ENCODE measurements around the gene RNF208. TPM values are rescaled to one million over a fixed set of nuclear protein-coding genes. Genes with fewer than 3 reads are reported as not detected.
A peak's percentile ranks its signal among the peaks of the same experiment; 100 is the strongest.

The RNF208 gene
- total and polyA plus RNA-seq, 9 of the 15 experiments (the other 6 are each of a cell fraction or from before 2014, with no cell fraction given): 0.15 to 6.9 (median 0.50) TPM; not detected in 2

DNA sequence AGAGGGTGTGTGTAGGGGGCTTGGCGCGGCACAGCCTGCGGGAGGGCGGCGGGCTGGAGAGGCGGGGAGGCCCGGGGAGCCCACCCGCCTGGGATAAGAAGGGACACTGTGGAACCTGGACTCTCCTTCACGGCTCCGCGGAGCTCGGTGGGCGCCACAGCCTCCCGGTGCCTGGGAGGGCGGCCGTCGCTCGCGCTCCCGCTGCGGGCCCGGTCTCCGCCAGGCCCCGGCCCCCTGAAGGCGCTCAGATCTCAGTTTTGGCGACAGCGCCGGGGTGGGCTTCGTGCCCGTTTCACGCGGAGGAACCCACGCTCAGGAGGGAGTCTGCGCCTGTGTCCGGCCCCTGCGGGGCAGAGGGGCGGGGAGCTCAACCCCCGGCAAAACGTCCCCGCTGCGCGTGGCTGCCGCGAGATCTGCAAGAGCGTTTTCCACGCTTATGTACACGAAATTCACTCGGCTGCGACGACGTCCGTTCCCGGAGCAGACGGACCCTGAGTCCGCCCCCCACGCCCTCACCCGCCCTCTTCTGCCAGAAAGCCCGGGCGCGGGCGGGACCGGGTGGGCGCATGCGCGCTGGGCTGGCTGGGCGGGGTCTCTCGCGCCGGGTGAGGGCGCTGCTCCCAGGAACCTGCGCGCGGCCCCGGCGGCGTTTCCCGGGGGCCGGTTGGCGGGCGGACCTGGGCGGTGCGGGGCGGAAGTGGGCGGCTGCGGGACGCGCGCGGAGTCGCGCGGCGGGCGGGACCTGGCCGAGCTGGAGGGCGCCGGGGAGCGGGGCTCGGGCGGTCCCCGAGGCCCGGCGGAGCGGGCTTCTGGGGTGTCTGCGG is 32.8 kb upstream of the RNF208 start, which contains the start of gene NELFB (continued):
- TF ChIP-seq XRCC4 (IDR thresholded peaks at IDR 0.05; ENCODE audit: extremely low read depth, insufficient read depth, insufficient read length) (no peak), LCOR (CRISPR knock-in tag; IDR thresholded peaks at IDR 0.05) (no peak), ZZZ3 (IDR thresholded peaks at IDR 0.05) (no peak), MED1 (CRISPR knock-in tag; IDR thresholded peaks at IDR 0.05; ENCODE audit: borderline replicate concordance) (no peak), ARHGAP35 (IDR thresholded peaks at IDR 0.05; ENCODE audit: partially characterized antibody) (no peak), ZNF212 (CRISPR knock-in tag; IDR thresholded peaks at IDR 0.05) (no peak), RUNX1 (IDR thresholded peaks at IDR 0.05; ENCODE audit: low read depth) (no peak), CREBBP (IDR thresholded peaks at IDR 0.05; ENCODE audit: low read depth, low read length) (no peak), ZNF717 (CRISPR knock-in tag; IDR thresholded peaks at IDR 0.05) (no peak), ZNF133 (CRISPR knock-in tag; IDR thresholded peaks at IDR 0.05) (no peak), RFX1 (IDR thresholded peaks at IDR 0.05) (no peak)
- TF ChIP-seq, protein P1, sequence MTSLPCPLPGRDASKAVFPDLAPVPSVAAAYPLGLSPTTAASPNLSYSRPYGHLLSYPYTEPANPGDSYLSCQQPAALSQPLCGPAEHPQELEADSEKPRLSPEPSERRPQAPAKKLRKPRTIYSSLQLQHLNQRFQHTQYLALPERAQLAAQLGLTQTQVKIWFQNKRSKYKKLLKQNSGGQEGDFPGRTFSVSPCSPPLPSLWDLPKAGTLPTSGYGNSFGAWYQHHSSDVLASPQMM (CRISPR knock-in tag; IDR thresholded peaks at IDR 0.05): no peak
- TF ChIP-seq, protein P2, sequence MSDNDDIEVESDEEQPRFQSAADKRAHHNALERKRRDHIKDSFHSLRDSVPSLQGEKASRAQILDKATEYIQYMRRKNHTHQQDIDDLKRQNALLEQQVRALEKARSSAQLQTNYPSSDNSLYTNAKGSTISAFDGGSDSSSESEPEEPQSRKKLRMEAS (CRISPR knock-in tag; IDR thresholded peaks at IDR 0.05): peak; percentile 24; the same call in 1 of the 2 replicates
- TF ChIP-seq, protein P3, sequence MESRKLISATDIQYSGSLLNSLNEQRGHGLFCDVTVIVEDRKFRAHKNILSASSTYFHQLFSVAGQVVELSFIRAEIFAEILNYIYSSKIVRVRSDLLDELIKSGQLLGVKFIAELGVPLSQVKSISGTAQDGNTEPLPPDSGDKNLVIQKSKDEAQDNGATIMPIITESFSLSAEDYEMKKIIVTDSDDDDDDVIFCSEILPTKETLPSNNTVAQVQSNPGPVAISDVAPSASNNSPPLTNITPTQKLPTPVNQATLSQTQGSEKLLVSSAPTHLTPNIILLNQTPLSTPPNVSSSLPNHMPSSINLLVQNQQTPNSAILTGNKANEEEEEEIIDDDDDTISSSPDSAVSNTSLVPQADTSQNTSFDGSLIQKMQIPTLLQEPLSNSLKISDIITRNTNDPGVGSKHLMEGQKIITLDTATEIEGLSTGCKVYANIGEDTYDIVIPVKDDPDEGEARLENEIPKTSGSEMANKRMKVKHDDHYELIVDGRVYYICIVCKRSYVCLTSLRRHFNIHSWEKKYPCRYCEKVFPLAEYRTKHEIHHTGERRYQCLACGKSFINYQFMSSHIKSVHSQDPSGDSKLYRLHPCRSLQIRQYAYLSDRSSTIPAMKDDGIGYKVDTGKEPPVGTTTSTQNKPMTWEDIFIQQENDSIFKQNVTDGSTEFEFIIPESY (CRISPR knock-in tag; IDR thresholded peaks at IDR 0.05): no peak; the same call in 1 of the 2 replicates
- TF ChIP-seq, protein P4, sequence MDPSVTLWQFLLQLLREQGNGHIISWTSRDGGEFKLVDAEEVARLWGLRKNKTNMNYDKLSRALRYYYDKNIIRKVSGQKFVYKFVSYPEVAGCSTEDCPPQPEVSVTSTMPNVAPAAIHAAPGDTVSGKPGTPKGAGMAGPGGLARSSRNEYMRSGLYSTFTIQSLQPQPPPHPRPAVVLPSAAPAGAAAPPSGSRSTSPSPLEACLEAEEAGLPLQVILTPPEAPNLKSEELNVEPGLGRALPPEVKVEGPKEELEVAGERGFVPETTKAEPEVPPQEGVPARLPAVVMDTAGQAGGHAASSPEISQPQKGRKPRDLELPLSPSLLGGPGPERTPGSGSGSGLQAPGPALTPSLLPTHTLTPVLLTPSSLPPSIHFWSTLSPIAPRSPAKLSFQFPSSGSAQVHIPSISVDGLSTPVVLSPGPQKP (CRISPR knock-in tag; IDR thresholded peaks at IDR 0.05): no peak
- TF ChIP-seq, protein P5, sequence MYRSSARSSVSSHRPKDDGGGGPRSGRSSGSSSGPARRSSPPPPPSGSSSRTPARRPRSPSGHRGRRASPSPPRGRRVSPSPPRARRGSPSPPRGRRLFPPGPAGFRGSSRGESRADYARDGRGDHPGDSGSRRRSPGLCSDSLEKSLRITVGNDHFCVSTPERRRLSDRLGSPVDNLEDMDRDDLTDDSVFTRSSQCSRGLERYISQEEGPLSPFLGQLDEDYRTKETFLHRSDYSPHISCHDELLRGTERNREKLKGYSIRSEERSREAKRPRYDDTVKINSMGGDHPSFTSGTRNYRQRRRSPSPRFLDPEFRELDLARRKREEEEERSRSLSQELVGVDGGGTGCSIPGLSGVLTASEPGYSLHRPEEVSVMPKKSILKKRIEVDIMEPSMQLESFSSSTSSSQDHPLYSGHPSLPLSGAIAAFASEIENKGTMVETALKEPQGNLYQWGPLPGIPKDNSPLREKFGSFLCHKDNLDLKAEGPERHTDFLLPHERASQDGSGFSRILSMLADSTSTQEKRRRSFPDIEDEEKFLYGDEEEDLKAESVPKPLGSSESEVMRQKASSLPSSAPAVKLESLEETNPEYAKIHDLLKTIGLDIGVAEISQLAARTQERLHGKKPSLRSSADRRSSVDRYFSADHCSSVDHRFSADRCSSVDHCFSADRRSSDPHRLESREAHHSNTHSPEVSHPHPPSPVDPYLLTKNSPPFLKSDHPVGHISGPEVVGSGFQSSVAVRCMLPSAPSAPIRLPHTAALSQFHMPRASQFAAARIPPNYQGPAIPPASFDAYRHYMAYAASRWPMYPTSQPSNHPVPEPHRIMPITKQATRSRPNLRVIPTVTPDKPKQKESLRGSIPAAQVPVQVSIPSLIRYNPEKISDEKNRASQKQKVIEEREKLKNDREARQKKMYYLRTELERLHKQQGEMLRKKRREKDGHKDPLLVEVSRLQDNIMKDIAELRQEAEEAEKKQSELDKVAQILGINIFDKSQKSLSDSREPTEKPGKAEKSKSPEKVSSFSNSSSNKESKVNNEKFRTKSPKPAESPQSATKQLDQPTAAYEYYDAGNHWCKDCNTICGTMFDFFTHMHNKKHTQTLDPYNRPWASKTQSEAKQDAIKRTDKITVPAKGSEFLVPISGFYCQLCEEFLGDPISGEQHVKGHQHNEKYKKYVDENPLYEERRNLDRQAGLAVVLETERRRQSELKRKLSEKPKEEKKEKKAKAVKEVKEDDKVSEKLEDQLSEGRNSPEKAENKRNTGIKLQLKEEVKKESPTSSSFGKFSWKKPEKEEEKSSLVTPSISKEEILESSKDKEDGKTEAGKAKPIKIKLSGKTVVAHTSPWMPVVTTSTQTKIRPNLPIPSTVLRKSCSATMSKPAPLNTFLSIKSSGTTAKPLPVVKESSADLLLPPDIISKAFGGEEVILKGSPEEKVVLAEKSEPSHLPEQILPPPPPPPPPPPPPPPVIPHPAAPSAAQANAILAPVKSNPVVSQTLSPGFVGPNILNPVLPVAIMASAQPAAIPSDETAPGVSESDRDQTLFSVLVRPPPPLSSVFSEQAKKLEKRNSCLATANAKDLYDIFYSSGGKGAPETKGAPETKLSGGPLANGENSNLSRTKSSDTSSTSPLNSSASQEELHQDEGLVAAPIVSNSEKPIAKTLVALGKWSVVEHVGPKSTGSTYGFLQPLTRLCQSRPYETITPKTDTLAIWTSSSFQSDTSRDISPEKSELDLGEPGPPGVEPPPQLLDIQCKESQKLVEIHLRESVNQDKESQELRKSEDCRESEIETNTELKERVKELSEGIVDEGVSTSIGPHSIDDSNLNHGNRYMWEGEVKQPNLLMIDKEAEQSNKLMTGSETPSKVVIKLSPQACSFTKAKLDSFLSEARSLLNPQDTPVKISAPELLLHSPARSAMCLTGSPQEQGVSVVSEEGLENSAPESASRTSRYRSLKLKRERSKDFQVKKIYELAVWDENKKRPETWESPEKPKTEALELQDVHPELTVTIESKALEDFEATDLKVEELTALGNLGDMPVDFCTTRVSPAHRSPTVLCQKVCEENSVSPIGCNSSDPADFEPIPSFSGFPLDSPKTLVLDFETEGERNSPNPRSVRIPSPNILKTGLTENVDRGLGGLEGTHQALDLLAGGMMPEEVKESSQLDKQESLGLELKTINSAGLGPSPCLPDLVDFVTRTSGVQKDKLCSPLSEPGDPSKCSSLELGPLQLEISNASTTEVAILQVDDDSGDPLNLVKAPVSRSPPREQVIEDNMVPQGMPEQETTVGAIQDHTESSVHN (IDR thresholded peaks at IDR 0.05; ENCODE audit: borderline replicate concordance in 1 of 2, low read depth in 1 of 2): no peak

Measured in K562 (cell line).